Stomach (tissue), 9 donors: Measurements from ENCODE around the gene PLD3. TPM values are rescaled to one million over a fixed set of nuclear protein-coding genes. Genes with fewer than 3 reads are reported as not detected.

Experiments
- DNase-seq, 2 donors: peaks; one replicate each; pipeline versions ENCODE4 v3.0.0 to v3.0.0-alpha.2; 2013 to 2019
- H3K27ac ChIP-seq, 5 donors: fragments of 200-600 bp in 4 of 5; sonication (generic) in 4 of 5; one replicate each; pipeline ENCODE4 v1.5.1; 2013 to 2019; ENCODE audit warnings: mild to moderate bottlenecking in 1 of 5, moderate library complexity in 1 of 5
- H3K27me3 ChIP-seq, 3 donors: fragments of 200-600 bp; sonication (generic); one replicate each; pipeline ENCODE4 v1.5.1; 2017 to 2019; ENCODE audit warnings: mixed run types in 1 of 3
- H3K36me3 ChIP-seq, 4 donors: fragments of 200-600 bp; sonication (generic); 1 replicate in 3 of 4; 2 replicates in 1 of 4; pipeline ENCODE4 v1.5.1; 2016 to 2019
- H3K4me1 ChIP-seq, 4 donors: fragments of 200-600 bp; sonication (generic); one replicate each; pipeline ENCODE4 v1.5.1; 2016 to 2019
- H3K4me3 ChIP-seq, 4 donors: fragments of 200-600 bp; sonication (generic) in 3 of 4; one replicate each; pipeline ENCODE4 v1.5.1; 2016 to 2019; ENCODE audit warnings: mild to moderate bottlenecking in 1 of 4
- H3K9me3 ChIP-seq, 4 donors: fragments of 200-600 bp; sonication (generic); one replicate each; pipeline ENCODE4 v1.5.1; 2016 to 2019
- EP300 ChIP-seq: sonication (generic); formaldehyde crosslinking; IDR thresholded peaks from one replicate; pipeline ENCODE4 v1.6.1; 2017; ENCODE audit warnings: antibody characterized with exemption
- POLR2A ChIP-seq, 4 donors: fragments of 450-650 bp; IDR thresholded peaks; one replicate each; pipeline ENCODE4 v1.6.1; 2016; ENCODE audit warnings: antibody characterized with exemption in 4 of 4, control low read depth in 2 of 4, mild to moderate bottlenecking in 1 of 4, moderate library complexity in 1 of 4
- POLR2AphosphoS5 ChIP-seq, 3 donors: sonication (generic); formaldehyde crosslinking; IDR thresholded peaks; one replicate each; pipeline ENCODE4 v1.6.1; 2016; ENCODE audit warnings: antibody characterized with exemption in 3 of 3
- whole genome bisulfite sequencing, 5 donors: extraction: QIAGEN DNeasy Blood & Tissue Kit in 3 of 5; methylation state at CpG; one replicate each; pipeline versions ENCODE4 v1.1.5 to v1.1.7; 2013 to 2018; 5-methylcytosine and 5-hydroxymethylcytosine counted together
- intact Hi-C: fragments of 100-400 bp; cut with DNase I; formaldehyde crosslinking; loops from one replicate; pipeline ENCODE4 v1.15.1; 2023; ENCODE audit warnings: low total_unique reads
- polyA plus RNA-seq, 3 donors: library from polyadenylated mRNA; stranded (reverse); fragments of 200-250 nt; gene quantifications; one replicate each; pipeline ENCODE4 v1.2.3, GENCODE V29; 2013
- total RNA-seq, 5 donors: library from RNA; depleted of rRNA; stranded (reverse); fragments of >200 nt; gene quantifications; one replicate each; pipeline versions ENCODE4 v1.1.0 to v1.2.3, GENCODE V29; 2014 to 2016
- TF ChIP-seq, protein P1 (sequence below), 7 experiments: fragments of 450-650 bp in 4 of 7; fragments of 200-600 bp in 3 of 7; sonication (generic) in 3 of 7; IDR thresholded peaks; one replicate each; pipeline ENCODE4 v1.5.1; 2016 to 2019; ENCODE audit warnings: antibody characterized with exemption in 7 of 7, control low read depth in 2 of 7, mild to moderate bottlenecking in 1 of 7
- donor health status: healthy with polysubstance abuse.
- donor health status: Bipolar disorder and iron deficiency.
- donor health status: healthy.

PLD3 gene
- total and polyA plus RNA-seq, 8 donors, result 58.8 to 273 (median 145) TPM

DNA sequence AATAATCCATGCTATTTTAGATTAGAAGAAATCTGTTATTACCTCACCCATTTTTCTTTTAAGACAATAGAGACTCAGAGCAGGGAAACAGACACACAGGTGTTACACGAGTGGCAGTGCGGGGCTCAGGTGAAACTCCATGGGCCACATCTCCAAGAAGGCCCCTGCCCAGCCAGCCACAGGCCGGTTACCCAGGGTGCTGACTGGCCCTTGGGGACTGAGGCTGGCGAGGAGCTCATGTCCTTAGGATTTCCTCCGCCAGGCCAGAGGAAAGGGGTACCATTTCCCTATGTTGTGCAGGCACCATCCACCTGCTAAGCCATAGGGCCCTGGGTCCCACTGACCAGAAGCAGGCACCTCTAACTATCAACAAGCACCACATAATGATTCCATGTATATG, 10.9 kb upstream of the PLD3 start:
- DNase-seq, result no peak

GRCh38 chr19:40339018-40339728, 9.3 kb upstream of the PLD3 start:
- no peaks in the 10 kb centered on the region for H3K9me3 ChIP-seq
- no peak for DNase-seq
- intact Hi-C loops, result no loop called here
- H3K36me3 ChIP-seq, result peaks cover 4 to 69% (median 61%) of the 10 kb centered on the region in 4 donors
- no peaks in the 10 kb centered on the region for H3K27me3 ChIP-seq
- TF ChIP-seq POLR2AphosphoS5 (IDR thresholded peaks at IDR 0.05) (no peak), EP300 (no peak), POLR2A (IDR thresholded peaks at IDR 0.05) (no peak)
- TF ChIP-seq, protein P1, sequence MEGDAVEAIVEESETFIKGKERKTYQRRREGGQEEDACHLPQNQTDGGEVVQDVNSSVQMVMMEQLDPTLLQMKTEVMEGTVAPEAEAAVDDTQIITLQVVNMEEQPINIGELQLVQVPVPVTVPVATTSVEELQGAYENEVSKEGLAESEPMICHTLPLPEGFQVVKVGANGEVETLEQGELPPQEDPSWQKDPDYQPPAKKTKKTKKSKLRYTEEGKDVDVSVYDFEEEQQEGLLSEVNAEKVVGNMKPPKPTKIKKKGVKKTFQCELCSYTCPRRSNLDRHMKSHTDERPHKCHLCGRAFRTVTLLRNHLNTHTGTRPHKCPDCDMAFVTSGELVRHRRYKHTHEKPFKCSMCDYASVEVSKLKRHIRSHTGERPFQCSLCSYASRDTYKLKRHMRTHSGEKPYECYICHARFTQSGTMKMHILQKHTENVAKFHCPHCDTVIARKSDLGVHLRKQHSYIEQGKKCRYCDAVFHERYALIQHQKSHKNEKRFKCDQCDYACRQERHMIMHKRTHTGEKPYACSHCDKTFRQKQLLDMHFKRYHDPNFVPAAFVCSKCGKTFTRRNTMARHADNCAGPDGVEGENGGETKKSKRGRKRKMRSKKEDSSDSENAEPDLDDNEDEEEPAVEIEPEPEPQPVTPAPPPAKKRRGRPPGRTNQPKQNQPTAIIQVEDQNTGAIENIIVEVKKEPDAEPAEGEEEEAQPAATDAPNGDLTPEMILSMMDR (IDR thresholded peaks at IDR 0.05), result no peak
- no peak overlapping the region for H3K27ac ChIP-seq
- 92 to 94% (median 93%) methylated on average over 4 of the region's 4 CpGs for WGBS, 5 donors
- peaks cover 0 to 13% (median 0%) of the 10 kb centered on the region in 4 donors for H3K4me1 ChIP-seq
- H3K4me3 ChIP-seq, result no peak overlapping the region

More for the DNA sequence above, 10.9 kb upstream of the PLD3 start:
- WGBS, 5 donors, result 90 to 97% (median 94%) methylated on average over 5 of the region's 5 CpGs
- H3K4me3 ChIP-seq, result no peak overlapping the region
- no peak overlapping the region for H3K27ac ChIP-seq
- no peaks in the 10 kb centered on the region for H3K27me3 ChIP-seq
- H3K4me1 ChIP-seq, result peaks cover 0 to 9% (median 0%) of the 10 kb centered on the region in 4 donors
- H3K9me3 ChIP-seq, result no peaks in the 10 kb centered on the region
- intact Hi-C loops, result no loop called here
- TF ChIP-seq, protein P1 (IDR thresholded peaks at IDR 0.05), result no peak
- TF ChIP-seq EP300 (no peak), POLR2A (IDR thresholded peaks at IDR 0.05) (no peak), POLR2AphosphoS5 (IDR thresholded peaks at IDR 0.05) (no peak)
- peaks cover 14 to 78% (median 76%) of the 10 kb centered on the region in 4 donors for H3K36me3 ChIP-seq

GRCh38 chr19:40341601-40342482, 6.7 kb upstream of the PLD3 start:
- intact Hi-C loops, result no loop called here
- Histone ChIP-seq H3K9me3 (no peaks in the 10 kb centered on the region), H3K27ac (peak overlapping the region in 2 of 5 donors; percentile 14 to 75), H3K4me1 (peaks cover 0 to 25% (median 7%) of the 10 kb centered on the region in 4 donors), H3K27me3 (no peaks in the 10 kb centered on the region), H3K36me3 (peaks cover 0 to 42% (median 37%) of the 10 kb centered on the region in 4 donors), H3K4me3 (no peak overlapping the region)
- no peak for TF ChIP-seq POLR2AphosphoS5 (IDR thresholded peaks at IDR 0.05)
- TF ChIP-seq, protein P1 (IDR thresholded peaks at IDR 0.05), result no peak
- TF ChIP-seq EP300, result no peak
- no peak for TF ChIP-seq POLR2A (IDR thresholded peaks at IDR 0.05)
- WGBS, 5 donors, result 68 to 86% (median 77%) methylated on average over 7 to 9 of the region's 9 CpGs
- DNase-seq, result no peak

DNA sequence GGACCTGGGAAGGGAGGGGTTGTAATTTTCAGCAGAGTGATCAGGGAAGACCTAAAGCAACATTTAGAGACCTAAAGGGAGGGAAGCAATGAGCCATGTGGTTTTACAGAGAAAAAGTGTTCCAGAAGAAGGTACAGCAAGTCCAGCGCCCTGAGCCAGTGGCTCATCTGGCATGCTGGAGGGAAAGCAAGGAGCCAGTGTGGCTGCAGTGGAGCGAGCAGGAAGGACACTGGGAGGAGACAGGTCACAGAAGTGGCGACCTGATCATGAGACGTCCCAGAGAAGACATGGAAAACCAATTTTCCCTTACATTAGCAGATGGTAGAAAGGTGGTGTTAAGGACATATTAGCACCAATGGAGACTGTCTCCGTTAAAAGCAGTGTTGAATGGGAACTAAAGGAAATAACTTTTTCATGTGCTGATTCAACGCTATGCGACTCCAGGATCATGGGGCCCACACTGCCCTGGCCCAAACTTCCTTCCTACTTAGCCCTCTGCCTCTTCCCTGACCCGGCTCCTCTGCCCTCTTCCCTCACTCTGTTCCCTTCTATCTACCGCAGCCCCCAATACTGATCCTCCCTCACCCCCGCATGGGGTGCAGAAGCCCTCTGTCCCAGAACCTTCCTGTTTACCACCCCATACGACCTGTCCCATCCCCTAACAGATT, 5.7 kb upstream of the PLD3 start:
- intact Hi-C loops, result no loop called here
- Histone ChIP-seq H3K27ac (peak overlapping the region in 1 of 5 donors; percentile 27), H3K27me3 (no peaks in the 10 kb centered on the region), H3K4me1 (peaks cover 9 to 35% (median 15%) of the 10 kb centered on the region in 4 donors), H3K36me3 (peaks cover 0 to 39% (median 34%) of the 10 kb centered on the region in 4 donors), H3K4me3 (no peak overlapping the region), H3K9me3 (no peaks in the 10 kb centered on the region)
- DNase-seq, result no peak
- no peak for TF ChIP-seq POLR2AphosphoS5 (IDR thresholded peaks at IDR 0.05)
- TF ChIP-seq, protein P1 (IDR thresholded peaks at IDR 0.05), result no peak
- TF ChIP-seq EP300, result no peak
- TF ChIP-seq POLR2A (IDR thresholded peaks at IDR 0.05), result no peak
- 82 to 91% (median 89%) methylated on average over 11 of the region's 11 CpGs for WGBS, 5 donors
